Raji (cell line): Measurements from ENCODE around the gene ALG10B.

Source experiments
- POLR2A ChIP-seq: IDR thresholded peaks from 2 replicates; pipeline ENCODE4 v1.6.1; 2011; ENCODE audit warnings: low read depth, low read length, control low read depth; ENCODE audit not compliant: insufficient read depth

ALG10B gene, protein sequence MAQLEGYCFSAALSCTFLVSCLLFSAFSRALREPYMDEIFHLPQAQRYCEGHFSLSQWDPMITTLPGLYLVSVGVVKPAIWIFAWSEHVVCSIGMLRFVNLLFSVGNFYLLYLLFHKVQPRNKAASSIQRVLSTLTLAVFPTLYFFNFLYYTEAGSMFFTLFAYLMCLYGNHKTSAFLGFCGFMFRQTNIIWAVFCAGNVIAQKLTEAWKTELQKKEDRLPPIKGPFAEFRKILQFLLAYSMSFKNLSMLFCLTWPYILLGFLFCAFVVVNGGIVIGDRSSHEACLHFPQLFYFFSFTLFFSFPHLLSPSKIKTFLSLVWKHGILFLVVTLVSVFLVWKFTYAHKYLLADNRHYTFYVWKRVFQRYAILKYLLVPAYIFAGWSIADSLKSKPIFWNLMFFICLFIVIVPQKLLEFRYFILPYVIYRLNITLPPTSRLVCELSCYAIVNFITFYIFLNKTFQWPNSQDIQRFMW

DNA sequence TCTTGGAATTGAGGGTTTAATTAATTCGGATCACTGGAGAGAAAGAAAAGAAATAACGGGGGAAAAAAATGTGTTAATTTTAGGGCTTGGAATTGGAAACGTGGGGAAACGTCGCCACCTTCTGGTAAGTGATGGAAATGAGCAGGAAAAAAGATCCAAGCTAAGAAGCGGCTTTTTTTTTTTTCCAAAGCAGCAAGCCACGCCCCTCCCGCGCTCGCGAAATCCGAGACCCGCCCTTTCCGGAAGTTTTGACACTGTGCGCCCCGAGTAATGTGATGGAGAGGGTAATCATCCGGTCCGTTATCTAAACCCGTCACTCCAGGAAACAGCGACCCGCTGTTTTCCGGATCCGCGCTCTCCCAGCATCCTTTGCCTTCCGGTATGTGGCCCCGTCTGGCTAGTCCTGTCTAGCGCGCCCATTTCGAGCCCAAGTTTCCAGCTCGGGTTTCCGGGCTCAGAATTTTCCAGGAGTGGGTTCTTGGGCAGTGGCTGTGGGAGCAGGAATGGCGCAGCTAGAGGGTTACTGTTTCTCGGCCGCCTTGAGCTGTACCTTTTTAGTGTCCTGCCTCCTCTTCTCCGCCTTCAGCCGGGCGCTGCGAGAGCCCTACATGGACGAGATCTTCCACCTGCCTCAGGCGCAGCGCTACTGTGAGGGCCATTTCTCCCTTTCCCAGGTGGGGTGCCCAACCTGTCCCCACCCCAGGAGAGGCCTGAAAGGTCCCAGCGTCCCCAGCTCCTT is at the start of gene ALG10B:
Gene ALG10B (plus strand): TSS at position 384 of the 739 bp plus-strand sequence. CDS start 120 bp downstream, at position 504.
- peak; percentile 66 for TF ChIP-seq POLR2A

DNA sequence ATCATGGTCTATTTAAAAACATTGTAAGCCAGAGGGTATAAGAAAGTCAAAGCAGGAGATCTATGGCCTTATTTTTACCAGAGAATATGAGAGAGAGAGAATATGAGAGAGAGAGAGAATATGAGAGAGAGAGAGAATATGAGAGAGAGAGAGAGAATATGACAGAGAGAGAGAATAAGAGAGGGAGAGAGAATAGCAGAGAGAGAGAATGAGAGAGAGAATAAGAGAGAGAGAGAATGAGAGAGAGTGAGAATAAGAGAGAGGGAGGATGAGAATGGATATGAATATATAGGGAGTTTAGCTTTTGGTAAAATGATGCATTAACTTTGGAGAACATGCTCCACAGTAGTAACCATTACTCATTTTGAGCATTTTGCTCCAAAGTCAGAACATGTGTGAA is 48.0 kb upstream of the ALG10B start:
- TF ChIP-seq POLR2A: no peak

DNA sequence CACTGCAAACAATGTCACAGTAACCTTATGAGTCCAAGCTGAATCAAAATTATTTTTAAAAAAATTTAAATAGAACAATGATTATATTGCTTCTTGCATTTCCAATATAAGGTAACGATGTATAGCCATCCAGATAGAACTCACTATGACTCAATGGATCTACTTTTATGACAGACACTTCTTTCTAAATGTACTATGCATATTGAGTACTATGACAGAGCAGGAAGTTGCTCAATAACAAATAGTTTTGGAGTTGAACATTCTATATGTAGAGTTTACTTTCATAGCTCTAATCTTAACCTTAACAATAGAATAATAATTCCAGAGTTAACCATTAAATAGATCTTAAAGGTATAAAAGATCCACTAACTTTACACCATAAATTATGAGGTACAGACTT is 46.7 kb upstream of the ALG10B start:
- no peak for TF ChIP-seq POLR2A

DNA sequence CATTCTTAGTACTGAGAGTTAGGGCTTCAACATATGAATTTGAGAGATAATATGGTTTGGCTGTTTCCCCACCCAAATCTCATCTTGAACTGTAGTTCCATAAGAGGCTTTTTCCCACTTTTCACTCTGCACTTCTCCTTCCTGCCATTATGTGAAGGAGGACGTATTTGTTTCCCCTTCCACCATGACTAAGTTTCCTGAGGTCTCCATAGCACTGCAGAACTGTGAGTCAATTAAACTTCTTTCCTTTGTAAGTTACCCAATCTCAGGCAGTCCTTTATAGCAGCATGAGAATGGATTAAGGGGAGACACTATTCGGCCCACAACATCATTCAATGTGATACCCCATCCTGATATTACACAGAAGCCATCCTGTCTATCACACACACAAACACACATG is 36.8 kb upstream of the ALG10B start:
- no peak for TF ChIP-seq POLR2A

DNA sequence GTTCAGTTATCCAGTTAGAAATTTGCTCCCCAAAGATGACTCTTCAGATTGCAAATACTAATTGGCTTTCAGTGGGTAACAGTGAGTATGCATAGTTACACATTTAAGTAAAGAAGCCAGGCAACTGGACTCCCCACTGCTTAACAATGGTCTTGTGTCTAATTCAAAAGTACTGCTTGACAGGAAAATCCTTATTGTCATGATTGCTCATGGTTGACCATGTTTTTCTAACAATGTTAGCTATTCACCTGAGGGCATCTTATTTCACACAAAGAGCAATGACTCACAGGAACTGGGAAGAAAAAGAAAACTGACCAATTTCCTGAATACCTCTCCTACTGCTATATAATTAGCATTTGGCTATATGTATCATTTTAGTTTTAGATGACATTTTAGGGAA is 33.7 kb upstream of the ALG10B start:
- TF ChIP-seq POLR2A: no peak

DNA sequence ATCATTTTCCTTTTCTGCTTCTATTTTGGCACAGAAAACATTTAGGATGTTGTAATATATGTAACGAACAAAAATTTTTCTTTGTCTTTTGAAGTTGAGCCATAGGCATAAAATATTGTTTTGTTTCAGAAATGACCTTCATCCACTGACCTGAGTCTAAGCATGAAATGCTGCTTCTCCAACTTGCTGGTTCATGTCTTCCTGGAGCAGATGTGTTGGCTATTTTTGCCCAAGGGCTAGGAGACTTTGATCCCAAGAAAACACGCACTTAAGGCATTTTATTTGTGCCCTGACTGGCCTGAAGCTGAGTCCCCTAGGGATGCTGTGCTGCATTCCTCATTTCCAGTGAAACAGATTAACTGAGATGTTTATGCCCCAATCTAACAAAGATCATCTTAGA is 27.2 kb upstream of the ALG10B start:
- no peak for TF ChIP-seq POLR2A

DNA sequence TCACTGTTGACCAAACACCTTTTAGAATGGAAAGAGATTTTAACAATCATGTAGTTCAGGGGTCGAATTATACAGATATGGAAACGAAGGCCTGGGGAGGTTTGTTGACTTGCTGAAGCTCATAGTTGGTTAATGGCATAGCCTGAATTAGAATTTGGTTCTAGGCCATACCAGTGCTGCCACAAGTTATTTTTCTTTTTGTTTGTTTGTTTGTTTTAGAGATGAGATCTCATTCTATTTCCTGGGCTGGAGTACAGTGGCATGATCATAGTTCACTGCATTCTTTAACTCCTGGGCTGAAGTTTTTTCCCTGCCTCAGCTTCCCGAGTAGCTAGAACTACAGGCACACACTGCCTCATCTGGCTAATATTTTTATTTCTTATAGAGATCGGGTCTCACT is 25.4 kb upstream of the ALG10B start:
- TF ChIP-seq POLR2A: no peak

DNA sequence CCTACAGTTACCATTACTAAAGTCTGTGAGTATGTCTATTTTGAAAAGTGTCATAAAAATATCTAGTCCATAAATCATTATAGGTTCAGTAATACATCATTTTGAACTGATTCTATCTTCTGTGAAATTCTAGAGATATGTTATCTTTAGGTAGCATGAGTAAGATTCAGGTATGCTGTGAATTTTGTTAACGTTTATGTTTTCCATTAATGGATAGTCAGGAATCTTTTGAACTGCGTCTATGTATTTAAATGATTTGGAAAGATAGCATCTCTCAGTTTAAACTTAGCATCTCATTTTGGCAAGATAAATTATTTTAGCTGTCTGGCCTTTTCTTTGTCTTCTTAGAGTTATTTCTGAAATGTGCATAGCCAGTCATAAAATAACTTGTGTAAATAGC is 8.3 kb downstream of the ALG10B start:
- TF ChIP-seq POLR2A: no peak

DNA sequence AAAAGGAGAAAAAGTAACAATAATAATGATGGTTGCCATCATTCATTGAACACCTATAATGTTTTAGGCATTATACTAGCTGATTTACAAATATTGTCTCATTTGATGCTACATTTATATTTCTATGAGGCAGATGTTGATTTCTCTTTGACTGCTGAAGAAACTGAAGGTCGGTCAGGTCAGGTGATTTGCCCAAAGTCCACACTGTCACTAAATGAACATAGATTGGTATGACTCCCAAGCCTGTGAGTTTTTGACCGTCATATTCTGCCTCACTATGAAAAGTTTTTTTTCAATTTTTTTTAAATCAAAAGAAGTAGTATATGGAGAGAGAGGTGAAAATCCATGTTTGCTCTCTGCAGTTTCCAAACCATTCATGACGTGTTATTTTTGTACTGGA is 10.8 kb downstream of the ALG10B start:
- TF ChIP-seq POLR2A: no peak

DNA sequence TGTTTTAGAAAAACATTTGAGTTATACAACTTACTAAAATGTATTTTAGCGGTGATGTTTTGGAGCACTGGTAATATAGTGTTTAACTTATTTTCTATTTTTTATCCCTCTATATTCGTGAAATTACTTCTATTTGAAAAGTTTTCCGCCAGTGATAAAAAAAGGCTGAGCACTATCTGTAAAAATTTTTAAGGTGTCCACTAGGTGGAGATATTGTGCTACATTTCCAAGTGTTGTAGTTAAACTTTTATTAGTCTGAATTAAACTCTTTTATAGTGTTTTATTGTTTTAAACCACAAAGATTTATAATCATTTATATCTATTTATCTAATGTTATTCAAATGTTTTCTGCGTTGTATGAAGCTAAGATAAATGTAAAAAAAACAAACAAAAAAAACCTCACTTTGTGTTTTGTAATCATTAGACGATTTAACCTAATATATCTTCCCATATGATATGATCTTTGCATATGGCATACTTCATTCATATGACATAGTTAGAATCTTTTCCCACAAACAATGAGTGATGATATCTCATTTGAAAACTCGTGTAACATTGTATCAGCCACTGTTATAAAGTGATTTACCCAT is 11.8 kb downstream of the ALG10B start:
- TF ChIP-seq POLR2A: no peak

DNA sequence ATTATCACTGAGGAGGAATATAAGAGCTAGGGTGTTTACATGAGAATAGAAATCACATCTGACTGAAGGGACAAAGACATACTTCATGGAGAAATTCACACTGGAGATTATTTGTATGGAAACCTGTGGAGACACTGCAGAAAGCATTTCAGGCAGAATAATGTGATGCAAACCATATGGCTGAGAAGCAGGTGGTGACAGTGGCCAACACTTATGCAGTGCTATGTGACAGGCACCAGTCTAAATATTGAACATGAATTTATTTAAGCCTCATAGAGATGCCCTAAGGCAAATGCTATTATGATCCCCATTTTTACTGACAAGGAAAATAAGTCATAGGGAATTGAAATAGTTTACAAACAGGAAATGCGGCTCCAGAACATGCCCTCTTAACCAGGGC is 16.2 kb downstream of the ALG10B start:
- TF ChIP-seq POLR2A: no peak

DNA sequence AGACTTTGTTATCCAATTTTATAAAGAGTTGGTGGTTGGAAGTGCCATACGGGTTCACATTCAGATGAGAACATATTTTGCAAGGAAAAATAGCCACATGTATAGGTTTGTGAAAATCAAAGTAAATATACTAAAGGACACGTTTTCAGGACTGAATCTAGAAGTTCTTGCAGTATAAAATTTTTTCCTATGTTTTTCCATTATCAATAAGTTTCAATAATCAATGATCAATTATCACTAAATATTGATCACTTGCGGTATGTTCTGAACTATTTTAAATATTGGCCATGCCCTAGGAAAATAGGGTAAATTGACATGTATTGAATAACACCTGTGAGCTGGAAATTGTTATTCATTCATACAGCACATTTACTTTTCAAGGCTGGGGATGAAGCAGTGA is 25.9 kb downstream of the ALG10B start:
- TF ChIP-seq POLR2A: no peak

DNA sequence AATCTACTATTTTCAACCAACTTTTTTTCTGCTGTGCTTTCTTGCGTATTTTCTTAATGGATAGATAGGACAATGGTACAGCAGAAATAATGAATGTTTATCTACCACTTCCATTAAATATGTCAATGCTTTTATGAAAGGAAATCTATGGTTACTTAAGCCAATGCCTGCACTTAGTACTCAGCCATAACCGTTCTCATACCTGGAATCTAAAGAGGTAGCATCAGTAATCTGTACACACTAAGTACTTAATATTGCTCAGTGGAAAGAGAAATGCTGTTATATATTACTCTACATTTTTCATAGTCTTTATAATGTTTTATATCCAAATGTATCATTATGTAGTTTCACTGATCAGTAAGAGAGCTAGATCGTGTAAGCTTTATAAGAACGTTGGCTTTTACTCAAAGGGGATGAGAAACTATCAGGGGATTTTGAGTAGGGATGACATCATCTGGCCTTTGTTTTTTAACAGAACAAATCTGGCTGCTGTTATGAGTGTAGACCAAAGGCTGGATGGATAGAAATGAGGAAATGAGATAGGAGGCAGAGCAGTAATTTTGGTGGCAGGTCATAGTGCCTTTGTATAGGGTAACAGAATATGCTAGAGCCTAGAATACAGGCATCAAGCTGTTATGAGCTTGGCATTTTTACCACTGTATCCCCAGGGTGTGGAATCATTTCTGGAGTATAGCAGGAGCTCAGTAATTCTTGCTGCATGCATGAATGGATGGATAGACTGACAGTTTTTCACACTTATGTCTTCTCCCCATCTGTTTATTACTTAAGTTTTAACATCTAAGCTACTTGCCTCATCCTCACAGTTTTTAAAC is 34.0 kb downstream of the ALG10B start:
- no peak for TF ChIP-seq POLR2A

DNA sequence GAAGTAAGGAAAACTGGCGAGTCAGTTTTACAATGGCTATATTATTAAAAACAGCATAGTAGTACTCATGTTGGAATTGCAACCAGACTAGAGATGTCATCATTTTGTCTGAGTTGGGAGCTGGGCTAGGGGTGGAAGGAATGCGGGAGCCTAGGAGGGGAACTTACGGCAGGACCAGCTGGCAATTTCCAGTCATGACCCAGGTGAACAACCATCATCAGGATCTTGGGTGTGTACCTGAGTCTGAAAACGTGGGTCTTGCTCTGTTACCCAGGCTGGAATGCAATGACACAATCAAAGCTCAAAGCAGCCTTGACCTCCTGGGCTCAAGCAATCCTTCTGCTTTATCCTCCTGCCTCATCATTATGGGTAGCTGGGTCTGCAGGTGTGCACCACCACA is 50.9 kb downstream of the ALG10B start:
- TF ChIP-seq POLR2A: no peak

DNA sequence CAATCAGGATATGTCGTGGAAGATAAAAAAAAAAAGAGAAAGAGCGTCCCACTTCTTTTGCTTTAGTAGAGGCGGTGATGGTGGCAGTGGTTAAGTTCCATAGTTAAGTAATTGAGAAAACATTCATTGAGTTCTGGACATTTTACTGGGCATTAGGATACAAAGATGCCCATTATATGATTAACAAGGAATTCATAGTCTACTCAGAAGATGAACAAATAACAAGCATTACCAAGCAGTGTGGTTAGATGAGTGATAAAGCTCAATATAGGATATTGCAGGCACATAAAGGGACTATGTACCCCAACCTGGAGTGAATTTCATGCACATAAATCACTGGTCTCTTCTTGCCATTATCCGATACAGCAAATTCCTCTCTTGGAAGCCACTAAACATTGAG is 53.7 kb downstream of the ALG10B start:
- TF ChIP-seq POLR2A: no peak
